Measurements from ENCODE around the gene TRIM45. TPM values are rescaled to one million over a fixed set of nuclear protein-coding genes. Genes with fewer than 3 reads are reported as not detected.
A peak's percentile ranks its signal among the peaks of the same experiment; 100 is the strongest.
"Not testable (repeated sequence)": the region's sequence is repeated elsewhere in the genome, so short reads cannot be mapped to it uniquely, and the experiment has no call there.

The TRIM45 gene, protein sequence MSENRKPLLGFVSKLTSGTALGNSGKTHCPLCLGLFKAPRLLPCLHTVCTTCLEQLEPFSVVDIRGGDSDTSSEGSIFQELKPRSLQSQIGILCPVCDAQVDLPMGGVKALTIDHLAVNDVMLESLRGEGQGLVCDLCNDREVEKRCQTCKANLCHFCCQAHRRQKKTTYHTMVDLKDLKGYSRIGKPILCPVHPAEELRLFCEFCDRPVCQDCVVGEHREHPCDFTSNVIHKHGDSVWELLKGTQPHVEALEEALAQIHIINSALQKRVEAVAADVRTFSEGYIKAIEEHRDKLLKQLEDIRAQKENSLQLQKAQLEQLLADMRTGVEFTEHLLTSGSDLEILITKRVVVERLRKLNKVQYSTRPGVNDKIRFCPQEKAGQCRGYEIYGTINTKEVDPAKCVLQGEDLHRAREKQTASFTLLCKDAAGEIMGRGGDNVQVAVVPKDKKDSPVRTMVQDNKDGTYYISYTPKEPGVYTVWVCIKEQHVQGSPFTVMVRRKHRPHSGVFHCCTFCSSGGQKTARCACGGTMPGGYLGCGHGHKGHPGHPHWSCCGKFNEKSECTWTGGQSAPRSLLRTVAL
- 7.2 TPM for total RNA-seq

DNA sequence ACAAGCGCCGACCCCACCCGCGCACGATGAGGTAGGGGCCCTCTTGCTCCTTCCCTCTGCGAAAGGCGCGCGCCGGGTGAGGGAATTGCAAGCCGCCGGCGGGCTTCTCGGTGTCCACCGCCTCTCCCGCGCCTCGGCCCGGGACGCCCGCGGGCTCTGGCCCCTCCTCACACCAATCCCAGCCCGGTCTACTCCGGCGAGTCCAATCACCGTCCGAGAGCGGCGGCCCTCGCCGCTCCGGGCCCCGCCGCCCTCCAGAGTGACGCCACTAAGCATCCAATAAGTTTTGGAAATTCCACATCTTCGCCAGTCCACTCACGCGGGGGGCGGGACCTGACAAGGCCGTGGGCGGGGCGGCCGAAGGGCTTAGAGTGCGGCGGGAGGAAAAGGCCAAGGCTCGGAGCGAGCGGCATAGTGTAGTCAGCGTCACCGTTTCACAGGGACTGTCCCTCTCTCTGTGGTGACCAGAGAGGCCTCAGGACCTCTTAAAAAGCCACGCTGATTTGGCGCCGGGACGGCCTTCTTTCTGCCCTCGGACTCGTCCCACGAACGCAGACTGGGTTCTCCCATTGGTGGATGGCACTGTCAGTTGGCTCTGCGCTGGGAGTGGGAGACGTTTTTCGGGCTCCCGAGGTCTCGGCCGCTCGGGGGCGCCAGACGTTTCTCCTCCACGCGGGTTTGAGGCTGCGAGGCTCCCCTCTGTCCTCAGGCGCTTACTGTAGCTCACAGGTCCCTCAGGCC, at the start of gene TRIM45:
Gene TRIM45, minus strand, starts transcription at position 161 of the 741 bp plus-strand sequence. CDS start 548 bp downstream, outside the sequence.
- DNase-seq (ENCODE audit: low spot score): peak; percentile 96

DNA sequence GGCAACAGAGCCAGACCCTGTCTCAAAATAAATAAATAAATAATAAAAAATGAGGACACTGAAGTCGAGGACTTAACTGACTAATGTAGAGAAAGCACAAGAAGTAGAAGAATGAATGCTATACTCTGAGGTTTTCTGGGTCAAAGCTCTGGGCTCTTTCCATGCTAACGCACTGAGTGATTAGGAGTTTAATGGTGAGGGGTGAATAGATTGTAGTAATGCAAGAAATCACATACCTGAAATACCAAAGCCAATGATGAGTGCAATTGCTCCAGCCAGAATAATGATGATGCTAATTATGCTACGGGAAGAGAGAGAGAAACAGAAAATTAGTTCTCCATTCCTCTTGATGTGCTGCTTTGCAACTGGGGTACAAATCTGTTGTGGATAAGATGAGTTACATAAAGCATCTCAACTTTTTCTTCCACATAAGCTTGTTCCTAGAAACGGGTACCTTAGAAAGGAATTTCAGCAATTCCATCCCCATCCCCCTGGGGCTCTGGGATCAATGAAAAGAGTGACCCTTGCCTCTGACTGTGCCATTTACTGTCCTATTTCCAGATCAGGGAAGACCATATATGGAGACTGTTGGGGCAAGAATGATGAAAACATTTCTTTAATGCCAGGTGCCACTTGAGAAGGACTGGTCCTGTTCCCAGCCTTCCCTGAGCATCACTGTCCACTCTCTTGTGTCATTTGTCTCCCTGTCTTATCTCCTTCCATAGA, 48.5 kb upstream of the TRIM45 start:
- no peak for DNase-seq (ENCODE audit: low spot score)

DNA sequence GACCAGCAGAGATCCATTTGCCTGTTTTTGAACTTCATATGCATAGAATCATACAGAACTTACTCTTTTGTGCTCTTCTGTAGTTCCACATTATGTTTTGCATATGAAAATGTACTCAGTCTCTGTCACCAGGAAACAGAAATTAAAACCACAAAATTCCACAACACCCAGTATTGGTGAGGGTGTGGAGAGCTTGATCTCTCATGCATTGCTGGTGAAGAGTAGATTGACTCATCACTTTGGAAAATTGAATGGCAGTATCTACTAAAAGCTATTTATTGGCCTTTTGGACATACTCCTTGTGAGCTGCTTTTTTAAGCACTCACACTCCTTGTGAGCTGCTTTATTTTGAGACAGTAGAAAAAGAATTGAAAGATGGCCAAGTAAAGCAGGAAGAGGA, 45.9 kb upstream of the TRIM45 start:
- no peak for DNase-seq (ENCODE audit: low spot score)

DNA sequence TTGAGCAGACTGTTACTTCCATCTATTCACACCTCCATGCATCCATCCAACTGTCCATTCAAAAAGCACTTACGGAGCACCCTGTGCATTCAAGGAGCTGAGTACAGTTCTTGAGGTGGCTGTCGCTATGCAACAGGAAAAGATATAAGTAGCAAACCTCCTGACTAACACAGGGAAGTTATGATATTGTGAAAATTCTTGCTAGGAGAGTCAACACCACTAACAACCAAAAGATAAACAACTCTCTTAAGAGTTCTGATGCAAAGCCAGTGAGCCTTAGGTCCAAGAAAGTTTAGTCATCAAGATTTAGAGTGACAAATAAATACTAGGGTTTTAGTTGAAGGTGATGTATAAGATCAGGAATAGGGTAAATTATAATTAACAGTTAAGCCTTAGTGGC, 44.5 kb upstream of the TRIM45 start:
- no peak for DNase-seq (ENCODE audit: low spot score)

DNA sequence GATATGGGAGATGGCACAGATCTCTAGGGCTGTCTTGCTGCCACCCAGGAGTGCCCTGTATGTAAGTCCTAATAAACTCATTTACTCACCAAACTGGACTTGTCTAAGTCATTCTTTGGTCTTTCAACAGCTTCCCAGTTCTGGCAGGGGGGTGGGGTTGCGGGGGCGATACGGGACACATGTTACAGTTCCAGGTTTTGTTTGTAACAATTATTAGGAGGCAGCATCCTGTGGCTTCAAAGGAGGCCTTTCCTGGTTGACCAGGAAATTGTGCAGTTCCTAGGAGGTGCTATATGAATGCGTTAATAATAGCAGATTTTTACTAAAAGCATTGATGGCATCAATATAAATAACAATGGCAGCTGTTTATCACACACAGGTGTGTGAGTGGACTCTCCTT, 42.7 kb upstream of the TRIM45 start:
- no peak for DNase-seq (ENCODE audit: low spot score)

DNA sequence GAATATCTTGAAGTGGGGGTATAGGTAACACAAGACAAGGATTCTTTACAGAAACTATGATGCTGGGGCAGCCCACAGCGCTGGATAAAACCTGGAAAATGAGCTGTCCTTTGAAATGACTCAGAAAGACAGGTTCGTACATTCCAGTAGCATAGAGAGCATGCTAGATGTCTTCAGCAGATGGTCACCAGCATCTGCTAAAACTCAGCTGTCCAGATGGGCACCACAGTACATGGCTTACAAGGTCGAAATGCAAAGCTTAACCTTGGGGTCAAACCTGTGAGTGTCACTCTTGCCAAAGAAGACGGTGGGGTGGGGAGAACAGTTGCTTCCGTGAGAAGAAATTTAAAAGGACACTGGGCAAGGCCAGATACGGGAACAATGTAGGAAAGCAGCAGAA, 41.3 kb upstream of the TRIM45 start:
- no peak for DNase-seq (ENCODE audit: low spot score)

DNA sequence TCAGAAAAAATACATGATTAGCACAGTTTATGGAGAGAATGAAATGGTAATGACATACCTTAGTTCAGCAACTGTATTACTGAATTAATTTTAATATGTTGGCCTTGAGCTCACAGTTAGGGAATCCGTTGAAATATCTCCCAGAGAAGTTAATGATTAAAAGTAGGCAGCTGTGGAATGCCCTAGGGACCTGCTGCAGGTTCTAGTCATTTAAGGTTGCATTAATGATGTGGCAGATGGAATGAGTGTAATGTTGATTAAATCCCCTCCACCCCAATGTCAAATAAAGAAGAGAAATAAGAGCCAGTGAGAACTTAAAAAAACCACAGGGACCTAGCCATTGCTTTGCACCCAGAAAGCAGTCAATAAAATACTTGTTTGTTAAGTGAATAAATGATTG, 40.3 kb upstream of the TRIM45 start:
- no peak for DNase-seq (ENCODE audit: low spot score)

DNA sequence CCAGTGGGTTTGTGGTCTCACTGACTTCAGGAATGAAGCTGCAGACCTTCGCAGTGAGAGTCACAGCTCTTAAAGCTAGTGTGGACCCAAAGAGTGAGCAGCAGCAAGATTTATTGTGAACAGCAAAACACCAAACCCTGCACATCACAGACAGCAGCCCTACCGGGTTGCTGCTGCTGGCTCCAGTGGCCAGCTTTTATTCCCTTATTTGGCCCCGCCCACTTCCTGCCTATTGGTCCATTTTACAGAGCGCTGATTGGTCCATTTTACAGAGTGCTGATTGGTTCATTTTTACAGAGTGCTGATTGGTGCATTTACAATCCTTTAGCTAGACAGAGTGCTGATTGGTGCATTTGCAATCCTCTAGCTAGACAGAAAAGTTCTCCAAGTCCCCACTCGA, 29.8 kb upstream of the TRIM45 start:
- not testable (repeated sequence) for DNase-seq (ENCODE audit: low spot score)

DNA sequence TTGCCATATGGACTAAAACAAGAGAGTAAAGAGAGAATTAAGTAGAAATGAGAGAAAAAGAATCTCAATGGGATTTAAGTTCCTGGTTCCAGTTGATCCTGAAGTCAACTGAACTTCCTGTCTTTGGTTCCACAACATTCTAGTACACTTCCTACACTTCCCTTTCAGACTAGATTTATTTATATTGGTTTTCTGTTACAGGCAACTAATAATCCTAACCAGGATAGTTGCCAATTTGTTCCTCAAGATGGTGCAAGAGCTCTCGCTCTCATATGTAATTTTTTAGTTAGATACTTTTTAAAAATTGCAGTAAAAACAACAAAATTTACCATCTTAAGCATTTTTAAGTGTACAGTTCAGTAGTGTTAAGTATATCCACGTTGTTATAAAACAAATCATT, 28.8 kb upstream of the TRIM45 start:
- DNase-seq (ENCODE audit: low spot score): no peak

DNA sequence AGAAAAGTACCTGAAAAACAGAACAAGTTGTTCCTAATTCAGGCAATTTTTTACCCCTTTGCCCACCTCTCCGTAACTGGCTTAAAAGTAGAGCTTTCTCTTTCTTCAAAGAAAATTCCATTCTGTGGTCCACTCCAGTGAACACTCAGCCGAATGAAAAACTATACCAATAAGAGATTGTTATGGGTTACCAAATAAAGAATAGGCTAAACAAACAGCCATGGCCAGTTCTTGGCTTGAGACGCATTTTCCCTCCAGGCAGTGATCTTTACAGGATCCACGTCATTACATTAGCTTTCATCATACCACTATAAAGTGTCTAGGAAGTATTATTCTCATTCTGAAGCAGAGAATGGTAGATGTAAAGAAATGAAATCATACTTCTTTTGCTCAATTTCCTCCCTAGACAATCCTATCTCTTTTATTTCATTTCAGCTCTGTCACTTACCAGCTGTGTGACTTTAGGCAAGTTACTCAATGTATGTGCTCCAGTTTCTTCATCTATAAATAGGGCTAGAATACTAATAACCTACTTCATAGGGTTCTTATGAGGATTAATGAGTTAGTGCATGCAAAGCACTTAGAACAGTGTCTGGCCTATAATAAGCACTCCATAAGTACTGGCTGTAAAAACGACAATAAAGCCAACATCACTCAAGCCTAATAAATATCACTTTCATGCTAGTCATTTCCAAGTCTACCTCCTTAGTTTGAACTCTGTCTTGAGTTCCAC, 26.5 kb upstream of the TRIM45 start:
- DNase-seq (ENCODE audit: low spot score): no peak

DNA sequence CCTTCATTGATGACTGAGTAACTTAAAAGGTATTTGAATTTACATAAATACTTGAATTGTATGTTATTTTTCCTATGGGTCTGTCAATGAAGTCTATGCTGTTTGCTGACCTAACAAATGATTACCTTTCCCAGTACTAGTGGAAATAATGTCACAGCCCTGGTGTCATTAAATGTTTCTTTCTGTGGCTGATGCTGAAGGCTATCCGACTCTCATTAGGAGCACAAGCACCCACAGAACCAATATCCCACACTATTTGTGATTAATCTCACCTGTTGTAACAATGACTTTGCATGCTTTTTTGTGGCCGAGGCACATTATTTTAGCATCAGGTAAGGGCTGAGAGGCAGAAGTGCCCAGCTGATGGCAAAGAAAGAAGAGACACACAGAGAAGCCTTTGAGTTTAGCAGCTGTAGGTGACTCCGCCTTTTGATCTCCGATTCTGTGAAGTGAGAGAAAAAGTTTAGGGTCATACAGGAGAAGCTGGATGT, 25.8 kb upstream of the TRIM45 start:
- no peak for DNase-seq (ENCODE audit: low spot score)

DNA sequence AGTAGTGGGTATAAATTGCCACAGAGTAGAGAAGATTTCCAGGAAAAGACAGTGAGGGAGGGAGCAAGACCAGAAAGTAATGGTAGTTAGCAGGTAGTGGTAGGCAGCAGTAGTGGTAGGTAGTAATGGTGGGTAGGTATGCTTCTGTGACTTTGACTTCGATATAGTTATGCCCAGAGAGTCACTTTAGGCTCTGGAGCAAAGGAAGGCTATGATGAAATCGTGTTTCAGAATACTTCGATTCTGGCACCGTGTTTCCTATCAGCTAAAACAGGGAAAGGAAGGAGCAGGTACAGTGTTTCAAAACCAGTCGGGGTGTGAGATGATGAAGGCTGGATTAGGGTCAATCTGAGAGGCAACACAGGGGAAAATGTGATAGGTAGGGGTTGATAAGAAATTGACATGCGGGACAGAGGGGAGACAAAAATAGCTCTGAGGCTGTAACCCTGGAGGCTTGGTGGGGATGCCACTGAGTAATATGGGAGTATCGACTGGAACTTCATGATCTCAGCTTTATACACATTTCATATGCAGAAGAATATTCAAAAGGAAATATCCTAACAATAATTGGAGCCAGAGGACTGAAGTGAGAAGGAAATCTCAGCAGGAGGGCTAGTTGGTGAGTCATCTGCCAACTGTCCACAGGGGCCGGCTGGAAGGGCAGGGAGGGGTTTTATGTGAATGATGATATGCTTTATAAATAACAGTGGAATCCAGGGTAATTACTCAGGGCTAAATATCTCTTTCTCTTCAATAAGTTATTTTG, 25.2 kb upstream of the TRIM45 start:
- DNase-seq (ENCODE audit: low spot score): peak; percentile 51

DNA sequence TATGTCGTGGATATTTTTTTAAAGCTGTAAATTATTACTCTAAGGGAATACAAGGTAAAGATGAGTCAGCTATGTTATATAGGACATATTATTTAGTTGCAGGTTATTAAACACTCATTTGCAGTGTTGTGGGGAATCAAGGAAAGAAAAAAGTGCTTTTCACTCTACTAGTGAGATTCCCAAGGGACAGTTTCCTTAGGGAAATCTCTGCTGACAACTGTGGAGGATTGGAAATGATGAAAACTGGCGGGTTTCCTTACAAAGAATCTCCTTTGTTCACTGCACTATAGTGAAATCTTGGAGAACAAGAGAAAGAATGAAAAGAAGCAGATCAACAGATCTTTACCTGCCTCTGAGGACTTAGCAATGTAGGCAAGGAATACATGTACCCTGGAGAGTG, 24.5 kb upstream of the TRIM45 start:
- DNase-seq (ENCODE audit: low spot score): no peak

DNA sequence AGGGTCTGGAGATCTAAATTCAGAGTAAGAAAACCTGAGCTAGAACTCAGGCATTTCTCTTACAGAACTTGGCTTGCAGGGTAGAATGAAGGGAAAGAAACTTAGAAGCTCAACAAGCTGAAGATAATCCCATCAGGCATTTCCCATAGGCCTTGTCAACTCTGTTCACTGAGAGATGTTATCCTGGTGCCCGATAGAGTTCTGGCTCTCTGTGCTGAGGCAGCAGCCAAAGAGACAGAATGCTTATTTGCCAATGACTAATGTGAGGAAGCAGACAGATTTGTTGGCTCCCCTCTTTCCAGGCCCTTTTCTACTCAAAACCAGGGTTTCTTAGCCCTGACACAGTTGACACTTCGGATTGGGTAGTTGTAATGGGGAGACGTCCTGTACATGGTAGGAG, 22.3 kb upstream of the TRIM45 start:
- DNase-seq (ENCODE audit: low spot score): no peak

DNA sequence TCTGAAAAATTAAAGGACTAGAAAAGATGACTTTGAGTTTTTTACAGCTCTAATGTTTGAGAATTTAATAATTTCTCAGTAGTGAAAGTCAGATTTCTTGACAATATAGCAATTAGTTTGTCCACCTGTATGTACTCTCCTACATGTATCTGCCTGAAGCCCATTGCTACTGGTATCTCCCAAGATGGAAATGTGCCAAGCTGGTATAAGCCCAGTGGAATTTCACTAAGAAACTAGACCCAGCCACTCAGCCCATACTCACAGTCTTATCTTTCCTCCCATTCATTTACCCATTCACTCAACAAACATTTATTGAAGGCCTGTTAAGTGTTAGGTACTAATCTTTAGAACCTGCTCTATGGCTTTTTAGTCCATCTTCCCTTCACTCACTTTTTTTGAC, 21.6 kb upstream of the TRIM45 start:
- DNase-seq (ENCODE audit: low spot score): no peak

DNA sequence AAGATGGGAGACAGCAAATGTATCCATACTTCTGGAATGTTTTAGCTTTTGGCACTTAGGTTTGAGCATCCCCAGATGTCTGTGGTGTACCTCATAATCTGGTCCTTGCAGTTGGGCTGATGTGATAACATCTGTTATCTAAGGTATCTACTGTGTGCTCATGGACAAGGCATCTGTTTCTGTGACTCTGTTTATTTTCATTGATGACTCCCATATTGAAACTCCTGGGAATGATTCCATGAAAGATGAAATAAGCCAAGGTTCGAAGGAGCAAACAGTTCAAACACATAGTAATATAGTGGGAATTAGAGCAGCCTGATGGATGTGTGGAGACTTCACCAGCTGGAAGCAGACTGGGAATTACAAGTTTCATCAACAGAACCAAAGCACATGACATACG, 20.7 kb upstream of the TRIM45 start:
- no peak for DNase-seq (ENCODE audit: low spot score)

DNA sequence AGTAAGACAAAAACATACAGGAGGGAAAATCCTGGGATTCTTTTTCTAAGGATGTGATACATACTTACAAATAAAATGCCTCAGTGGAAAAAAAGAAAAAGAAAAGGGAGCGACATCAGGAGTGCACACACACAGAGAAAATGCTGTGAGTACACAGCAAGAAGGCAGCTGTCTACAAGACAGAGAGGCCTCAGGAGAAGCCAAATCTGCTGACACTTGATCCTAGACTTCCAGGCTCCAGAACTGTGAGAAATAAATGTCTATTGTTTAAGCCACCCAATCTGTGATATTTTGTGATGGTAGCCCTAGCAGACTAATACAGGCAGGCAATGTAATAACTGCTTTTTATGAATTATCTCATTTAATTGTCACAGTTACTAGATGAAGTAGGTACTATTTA, 17.0 kb upstream of the TRIM45 start:
- DNase-seq (ENCODE audit: low spot score): no peak

DNA sequence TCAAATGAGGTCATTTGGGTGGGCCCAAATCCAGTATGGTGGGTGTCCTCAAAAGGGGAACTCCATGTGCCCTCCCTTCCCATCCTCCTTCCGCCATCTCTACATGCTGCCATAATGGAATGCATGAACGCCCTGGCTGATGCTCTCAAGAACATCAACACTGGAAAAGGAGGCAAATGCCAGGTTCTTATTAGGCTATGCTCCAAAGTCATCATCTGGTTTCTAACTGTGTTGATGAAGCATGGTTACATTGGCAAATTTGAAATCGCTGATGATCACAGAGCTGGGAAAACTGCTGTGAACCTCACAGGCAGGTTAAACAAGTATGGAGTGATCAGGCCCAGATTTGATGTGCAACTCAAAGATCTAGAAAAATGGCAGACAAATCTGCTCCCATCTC, 16.6 kb upstream of the TRIM45 start:
- DNase-seq (ENCODE audit: low spot score): no peak

DNA sequence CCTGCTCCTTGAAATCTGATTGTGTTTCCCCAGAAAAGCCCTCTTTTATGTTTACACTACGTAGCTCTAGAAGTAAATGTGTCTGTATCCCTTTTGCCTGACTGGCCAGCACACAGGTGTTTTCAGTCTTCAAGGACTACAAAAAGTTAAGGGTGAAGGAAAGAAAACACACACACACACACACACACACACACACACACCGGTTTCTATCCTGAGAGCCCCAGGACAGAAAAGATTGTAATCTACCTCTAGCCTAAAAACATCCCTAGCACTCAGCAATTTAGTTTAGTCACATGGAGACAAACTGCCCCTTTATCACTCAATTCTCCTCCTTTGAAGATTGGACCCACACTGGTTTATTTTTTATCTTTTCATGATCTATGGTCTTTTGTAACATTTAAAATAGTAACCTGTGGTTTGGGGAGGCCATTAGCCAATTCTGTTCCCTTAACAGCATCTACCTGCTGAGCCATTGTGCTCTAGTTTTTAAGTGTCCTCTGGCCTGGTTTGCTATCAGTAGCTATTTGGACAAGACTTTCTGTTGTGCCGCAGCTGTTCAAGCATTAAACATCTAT, 15.8 kb upstream of the TRIM45 start:
- DNase-seq (ENCODE audit: low spot score): no peak

DNA sequence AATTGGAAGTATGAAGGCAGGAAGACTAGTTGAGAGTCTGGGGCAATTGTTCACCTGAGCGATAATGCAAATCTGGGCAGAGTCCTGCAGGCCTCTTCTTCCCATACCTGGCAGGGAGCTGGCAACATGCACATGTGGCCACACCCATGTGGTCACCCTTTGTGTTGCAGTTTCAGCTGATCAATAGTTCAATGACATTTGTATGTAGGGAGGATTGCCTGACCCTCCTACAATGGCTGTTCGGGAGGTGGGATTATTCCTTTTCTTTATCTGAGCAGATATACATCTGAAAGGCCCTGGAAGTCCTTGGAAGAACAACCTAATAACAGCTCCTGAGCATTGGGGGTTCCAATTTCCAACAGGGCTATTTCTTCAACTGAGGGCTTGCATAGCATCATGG, 15.2 kb upstream of the TRIM45 start:
- DNase-seq (ENCODE audit: low spot score): peak; percentile 18

Measured in mucosa of gallbladder (tissue), 1 donor.